ENCODE results near the gene FGR.

DNA sequence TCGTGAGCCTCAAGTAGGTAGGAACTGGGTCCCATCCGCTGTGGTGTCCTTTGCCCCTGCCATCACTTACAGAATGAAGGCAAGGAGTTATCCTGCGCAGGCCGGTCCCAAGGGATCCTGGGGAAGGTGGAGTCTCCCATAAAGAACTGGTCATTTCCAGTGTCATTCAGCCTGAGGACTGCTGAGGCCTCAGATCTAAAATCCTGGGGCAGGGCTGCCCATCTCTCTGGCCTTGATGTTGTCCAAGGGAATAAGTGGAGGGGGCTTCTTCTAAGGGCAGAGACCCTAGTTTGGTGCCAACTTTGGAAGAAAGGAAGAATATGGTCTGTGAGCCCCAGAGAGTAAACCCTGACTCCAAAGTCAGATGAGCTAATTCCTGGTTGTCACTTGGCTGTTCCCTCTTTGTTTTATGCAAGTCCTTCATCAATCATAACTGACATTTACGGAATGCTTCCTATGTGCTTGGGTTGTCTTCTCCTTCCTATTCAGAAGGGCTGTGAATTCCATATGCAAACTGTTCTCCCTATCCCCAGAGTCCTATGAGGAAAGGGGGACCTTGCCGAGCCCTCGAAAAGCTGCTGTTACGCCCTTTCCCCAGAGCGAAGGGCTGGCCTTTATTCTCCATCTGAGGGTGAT, 30.1 kb upstream of the FGR start:
- TF ChIP-seq TCF12 (IDR thresholded peaks at IDR 0.05) = no peak
- TF ChIP-seq POLR2AphosphoS5 (IDR thresholded peaks at IDR 0.05; ENCODE audit: low read depth, low read length) = no peak
- no peak for TF ChIP-seq SIN3A (IDR thresholded peaks at IDR 0.05; ENCODE audit: borderline replicate concordance, low read depth, low read length)
- no peak for TF ChIP-seq ZBTB33 (IDR thresholded peaks at IDR 0.05; ENCODE audit: borderline replicate concordance, low read depth)
- no peak for TF ChIP-seq EP300 (IDR thresholded peaks at IDR 0.05; ENCODE audit: borderline replicate concordance in 1 of 2, low read depth in 1 of 2, low read length in 1 of 2)
- TF ChIP-seq EZH2phosphoT487 (IDR thresholded peaks at IDR 0.05; ENCODE audit: borderline replicate concordance, low read depth) = no peak
